Activated CD4-positive, alpha-beta T cell treated with anti-CD3 and anti-CD28 coated beads, Interleukin-2, amount 50 U/mL, for 16 hours (primary cell): ENCODE data around the gene CDH23.
A peak's percentile ranks its signal among the peaks of the same experiment; 100 is the strongest.

Experiments used
- DNase-seq: peaks from one replicate; pipeline ENCODE4 v3.0.0-alpha.2; 2020

CDH23 gene

DNA sequence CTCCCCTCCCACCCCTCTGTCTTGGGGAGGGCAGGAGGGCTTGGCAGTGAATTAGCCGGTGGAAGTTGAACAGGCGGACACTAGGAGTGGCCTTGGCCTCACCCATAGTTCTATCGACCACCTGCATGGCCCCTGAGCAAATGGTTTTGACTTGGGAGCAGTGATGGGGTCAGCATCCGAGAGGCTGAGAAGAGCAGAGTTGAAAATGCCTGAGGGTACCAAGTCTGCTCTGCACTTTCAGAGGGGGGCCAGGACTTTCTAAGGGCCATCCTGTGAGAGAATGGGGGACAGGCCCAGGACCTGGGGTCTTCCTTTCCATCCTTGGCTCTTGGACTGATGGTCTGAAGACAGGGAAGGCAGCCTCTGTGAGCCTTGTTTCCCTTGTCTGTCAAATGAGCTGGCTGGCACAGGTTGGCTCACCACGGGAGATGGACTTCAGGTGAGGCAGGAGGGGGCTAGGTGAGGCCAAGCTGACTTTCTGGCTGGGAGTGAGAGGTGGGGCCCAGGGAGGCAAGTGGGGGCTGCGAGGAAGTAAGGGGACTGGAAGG lies 29.4 kb downstream of the CDH23 start:
- DNase-seq, result no peak

GRCh38 chr10:71427246-71427645 lies 30.5 kb downstream of the CDH23 start:
- no peak for DNase-seq

GRCh38 chr10:71429304-71429703 lies 32.6 kb downstream of the CDH23 start:
- DNase-seq, result no peak

- no peak for DNase-seq
These were observed 33.2 kb downstream of the CDH23 start for GRCh38 chr10:71429929-71430328.

DNA sequence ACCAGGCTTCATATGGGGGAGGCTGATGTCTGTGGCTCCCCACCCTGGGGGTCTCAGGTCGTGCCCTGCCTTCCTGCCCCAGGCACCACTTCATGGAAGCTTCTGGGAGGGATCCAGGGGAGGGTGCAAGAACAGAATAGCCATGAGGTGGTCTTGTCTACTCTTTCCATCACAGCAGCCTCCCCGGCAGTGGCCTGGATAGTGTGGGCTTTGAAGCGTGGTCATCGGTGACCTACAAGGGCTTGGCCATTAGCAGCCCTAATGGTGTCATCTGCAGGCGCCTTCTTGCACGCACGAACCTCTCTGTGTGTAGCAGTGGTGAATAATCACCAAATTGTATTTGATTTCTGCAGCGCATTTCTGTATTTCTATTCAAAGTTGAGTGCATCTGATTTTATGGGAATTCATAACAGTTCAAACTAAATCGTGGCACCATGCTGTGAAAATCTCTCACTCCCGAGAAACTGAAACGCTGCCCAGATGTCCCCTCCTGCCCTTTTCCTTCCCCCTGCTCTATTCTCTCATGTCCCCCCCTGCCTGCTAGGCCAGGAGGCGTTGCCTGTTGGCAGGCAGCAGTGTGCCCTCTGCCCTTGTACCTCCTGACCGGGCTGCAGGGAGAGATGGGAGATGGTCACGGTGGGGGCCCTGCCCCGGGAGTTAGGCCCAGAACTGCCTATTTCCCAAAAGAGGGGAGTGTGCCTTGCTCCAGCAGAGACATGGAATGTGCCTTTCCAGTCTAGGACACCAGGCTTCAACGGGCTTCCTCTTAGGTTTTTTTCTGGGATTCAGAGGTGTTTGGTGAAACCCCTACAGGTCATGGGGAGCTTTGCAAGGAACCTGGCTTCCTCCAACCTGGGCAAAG lies 34.8 kb downstream of the CDH23 start:
- no peak for DNase-seq

- no peak for DNase-seq
These were observed 35.6 kb downstream of the CDH23 start for GRCh38 chr10:71432101-71432905.

DNA sequence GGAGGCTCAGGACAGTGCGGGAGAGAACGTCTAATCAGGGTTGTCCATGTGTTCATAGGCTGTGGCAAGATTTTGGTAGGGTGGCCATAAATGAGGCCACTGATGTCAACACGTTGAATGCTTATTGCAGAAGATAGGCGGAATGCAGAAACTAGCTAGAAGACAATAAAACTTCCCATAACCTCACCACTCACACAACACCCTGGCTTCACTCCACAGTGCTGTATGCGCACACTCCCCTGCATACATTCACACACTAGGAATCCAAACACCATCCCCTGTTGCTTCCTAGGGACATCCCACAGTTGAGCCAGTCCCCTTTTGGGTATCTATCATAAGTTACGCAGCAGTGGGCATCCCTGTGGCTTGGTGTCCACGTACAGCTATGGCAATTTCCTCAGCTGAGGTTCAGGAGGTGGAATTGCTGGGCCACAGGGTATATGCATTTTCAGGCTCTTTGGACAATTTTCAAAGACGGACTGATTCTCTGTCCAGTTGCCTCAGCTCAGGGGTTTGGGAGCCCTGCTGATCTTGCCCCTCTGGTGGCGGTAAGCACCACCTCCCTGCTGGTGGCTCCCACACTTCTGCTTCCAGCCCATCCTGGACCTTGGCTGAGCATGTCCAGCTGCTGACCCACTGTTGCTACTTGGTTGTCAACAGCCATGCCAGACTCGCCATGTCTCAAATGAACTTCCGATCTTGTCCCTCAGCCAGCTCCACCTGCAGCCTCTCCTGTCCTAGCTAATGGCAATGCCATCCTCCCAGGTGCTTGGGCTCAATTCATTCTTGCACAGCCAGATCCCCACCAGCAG lies 36.4 kb downstream of the CDH23 start:
- no peak for DNase-seq

DNA sequence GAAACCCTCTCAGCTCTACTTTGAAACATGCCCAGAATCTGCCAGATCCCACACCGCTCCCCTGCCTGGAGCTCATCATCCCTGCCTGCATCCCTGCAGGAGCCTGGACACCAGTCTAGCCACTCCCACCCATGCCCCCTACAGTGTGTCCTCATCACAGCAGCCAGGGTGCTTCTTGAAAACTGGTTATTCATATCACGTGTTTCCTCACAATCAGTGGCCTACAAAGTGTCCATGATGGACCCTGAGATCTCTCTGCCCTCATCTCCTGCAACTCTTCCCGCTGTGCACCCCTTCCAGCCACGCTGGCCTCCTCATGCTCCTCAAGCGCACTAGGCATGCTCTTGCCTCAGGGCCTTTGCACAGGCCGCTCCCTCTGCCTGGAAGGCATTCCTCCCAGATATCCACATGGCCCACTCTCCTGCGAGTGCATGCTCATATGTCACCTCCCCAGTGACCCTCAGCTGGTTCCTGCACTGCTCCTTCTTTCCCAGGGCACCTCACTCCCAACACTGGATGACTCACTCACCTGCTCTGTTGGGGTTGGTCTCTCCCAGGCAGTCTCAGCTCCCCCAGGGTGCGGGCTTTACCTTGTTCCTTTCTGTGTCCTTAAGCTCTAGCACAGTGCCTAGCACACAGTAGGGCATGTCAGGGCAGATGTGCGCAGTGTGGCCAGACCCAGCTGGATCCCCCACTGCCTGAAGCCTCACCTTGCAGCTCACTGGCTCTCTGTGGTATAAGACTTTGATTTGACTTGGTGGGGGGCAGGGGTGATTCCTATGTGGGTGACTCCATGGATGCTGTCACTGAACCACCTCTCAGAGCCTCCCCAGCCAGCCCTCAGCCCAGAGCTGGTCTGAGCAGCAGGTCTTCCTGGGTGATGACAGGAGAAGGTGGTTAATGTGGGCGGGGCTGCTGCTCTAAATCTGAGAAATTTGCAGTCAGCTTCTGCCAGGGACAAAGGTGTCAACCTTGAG lies 37.3 kb downstream of the CDH23 start:
- peak; percentile 12 for DNase-seq

GRCh38 chr10:71434760-71435394 lies 38.2 kb downstream of the CDH23 start:
- no peak for DNase-seq

DNA sequence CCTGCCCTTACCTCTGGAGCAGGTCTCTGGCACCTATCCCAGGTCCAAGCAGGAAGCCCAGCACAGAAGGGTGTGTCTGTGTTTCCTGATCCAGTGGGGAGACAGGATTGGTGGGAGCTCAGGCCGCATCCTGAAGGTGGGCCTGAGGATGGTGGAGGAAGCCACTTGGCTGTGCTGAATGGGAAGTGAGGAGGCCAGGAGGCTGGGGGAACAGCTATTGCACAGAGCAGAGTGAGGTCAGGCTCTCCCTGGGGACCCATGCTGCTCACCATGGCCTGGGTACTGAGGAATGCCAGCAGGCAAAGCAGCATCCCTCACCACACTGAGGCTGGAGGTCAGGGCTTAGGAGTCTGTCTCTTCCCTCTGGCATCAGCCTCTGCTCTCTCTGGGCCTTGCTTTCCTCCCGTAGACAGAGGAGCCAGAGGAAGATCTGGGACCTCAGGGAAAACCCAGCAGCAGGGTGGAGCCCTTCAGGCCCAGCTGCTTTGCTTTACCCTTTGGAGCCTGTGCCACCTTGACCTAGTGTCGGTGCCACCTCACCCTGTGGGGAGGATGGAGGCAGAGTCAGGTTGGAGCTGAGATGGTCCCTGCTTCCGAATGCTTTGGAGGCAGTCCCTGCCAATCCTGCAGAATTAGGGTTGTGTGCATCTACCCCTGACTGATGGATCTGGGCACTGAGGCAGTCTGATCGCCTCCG lies 39.0 kb downstream of the CDH23 start:
- no peak for DNase-seq

GRCh38 chr10:71436268-71437125 lies 39.8 kb downstream of the CDH23 start:
- no peak for DNase-seq

DNA sequence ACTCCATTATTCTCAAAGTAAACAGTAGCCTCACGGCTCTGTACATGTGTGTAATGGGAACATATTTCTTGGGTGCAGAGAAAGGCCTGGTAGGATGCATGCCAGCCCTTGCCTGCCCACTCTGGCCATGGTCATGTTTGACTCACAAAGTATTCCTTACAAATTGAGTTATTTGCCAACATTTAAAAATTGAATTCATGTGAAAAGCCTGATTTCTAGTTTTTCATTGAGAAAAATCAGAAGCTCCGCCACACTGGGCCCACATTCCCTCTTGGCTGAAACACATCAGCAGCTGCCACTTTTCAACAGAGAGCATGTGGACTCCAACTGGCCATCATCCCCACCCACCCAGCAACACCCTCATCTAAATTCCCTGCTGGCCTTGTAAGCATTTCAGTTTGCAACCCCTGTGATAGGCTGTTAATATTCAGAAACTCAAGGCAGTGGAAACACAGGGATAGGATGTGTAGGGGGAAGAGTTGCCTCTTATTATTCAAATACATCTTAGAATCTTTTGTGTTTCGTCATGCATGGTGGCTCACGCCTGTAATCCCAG lies 40.9 kb downstream of the CDH23 start:
- DNase-seq, result no peak

- no peak for DNase-seq
These were observed 42.0 kb downstream of the CDH23 start for GRCh38 chr10:71438761-71439160.

GRCh38 chr10:71439670-71440425 lies 43.1 kb downstream of the CDH23 start:
- DNase-seq, result no peak

GRCh38 chr10:71440506-71441035 lies 43.9 kb downstream of the CDH23 start:
- DNase-seq, result no peak

DNA sequence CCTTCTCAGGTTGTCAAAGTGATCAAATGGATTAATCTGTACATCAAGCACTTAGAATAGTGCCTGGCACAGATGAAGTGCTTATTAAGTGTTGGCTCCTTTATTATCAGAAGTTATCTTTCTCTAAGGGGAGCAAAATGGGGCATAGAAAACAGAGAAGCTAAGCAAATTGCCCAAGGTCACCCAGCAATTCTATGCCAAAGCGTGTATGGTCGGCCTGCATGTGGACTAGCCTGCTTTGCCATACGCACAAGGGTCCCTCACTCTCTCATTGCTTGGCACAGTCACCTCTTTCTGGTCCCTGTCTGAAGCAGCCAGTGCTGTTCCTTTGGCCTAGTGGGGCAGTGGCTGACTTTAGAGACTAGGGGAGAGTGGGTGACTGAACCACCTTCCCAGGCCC lies 45.3 kb downstream of the CDH23 start:
- DNase-seq, result no peak

DNA sequence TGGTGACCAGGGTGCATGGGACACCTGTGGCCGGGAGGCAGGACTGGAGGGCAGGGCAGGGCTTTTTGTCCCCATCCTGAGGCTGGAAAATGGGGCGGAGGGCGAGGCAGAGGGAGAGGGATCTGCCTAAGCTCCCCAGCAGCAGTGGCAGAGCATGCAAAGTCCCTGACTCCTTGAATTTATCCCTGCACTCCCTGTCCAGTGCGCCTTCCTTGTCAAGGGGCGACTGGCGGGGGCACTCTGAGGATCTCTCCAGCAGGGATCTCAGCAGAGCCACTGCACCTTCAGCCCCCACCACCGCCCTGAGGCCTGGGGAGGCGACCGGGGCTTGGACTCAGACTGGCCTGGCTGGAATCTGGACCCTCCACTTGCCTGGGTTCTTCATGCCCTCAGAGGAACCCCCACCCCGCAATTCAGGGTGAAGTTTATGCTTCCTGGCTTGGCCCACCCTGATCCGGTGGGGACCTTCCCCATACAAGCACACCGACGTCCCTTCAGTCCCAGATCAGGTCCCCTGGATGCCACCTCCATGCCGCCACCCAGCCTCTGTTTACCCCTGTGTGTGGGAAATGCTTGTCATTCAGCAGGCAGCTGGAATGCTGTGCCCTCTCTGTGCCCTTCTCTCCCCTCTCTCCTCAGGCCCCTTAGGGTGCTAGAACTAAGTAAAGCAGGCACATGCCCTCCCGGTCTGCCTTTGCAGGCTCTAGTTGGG lies 46.3 kb downstream of the CDH23 start:
- no peak for DNase-seq
